ENCODE results near the gene FSCN2. TPM values are rescaled to one million over a fixed set of nuclear protein-coding genes. Genes with fewer than 3 reads are reported as not detected.

Gene FSCN2
- total RNA-seq, 1 experiment from 2014 or later, result 4.3 TPM

GRCh38 chr17:81549826-81550225, 21.6 kb downstream of the FSCN2 start:
- intact Hi-C loops (cut with micrococcal nuclease; ENCODE audit: unreplicated experiment), result no loop called here
- Histone ChIP-seq H3K79me2 (ENCODE audit: low read depth) (peaks cover 7% of the 10 kb centered on the region; the same call in 1 of the 2 replicates), H3F3A (ENCODE audit: insufficient read depth, low read depth) (peaks cover 14% of the 10 kb centered on the region; the same call in 1 of the 2 replicates), H3K4me2 (no peak overlapping the region), H3K4me3 (no peak overlapping the region), H3K27me3 (ENCODE audit: insufficient read depth, low read depth) (no peaks in the 10 kb centered on the region), H3K27ac (no peak overlapping the region), H3K9me3 (ENCODE audit: insufficient read depth, low read depth) (no peaks in the 10 kb centered on the region), H4K20me1 (ENCODE audit: insufficient read depth) (no peaks in the 10 kb centered on the region), H3K4me1 (replicated peaks; ENCODE audit: insufficient read depth) (peaks cover 10% of the 10 kb centered on the region), H3K36me3 (ENCODE audit: low read depth) (no peaks in the 10 kb centered on the region), H2AFZ (no peak overlapping the region), H3K9me2 (ENCODE audit: insufficient read depth) (no peaks in the 10 kb centered on the region)
- DNase-seq, result no peak
- TF ChIP-seq EZH2 (IDR thresholded peaks at IDR 0.05; ENCODE audit: low read depth), result no peak
- no peak for TF ChIP-seq CTCF (conservative IDR thresholded peaks at IDR 0.05)
- CTCF ChIA-PET, result no interaction called here
- POLR2A ChIA-PET (ENCODE audit: unreplicated experiment), result interaction anchor here (0.7 kb wide), 1 partner anchor 11 kb away, joined by 5 read pairs; no protein-coding TSS in a partner anchor
- no TSS peak for BruUV-seq (replicated peaks)

GRCh38 chr17:81550285-81550684, 22.1 kb downstream of the FSCN2 start:
- Histone ChIP-seq H3K4me1 (replicated peaks; ENCODE audit: insufficient read depth) (peaks cover 10% of the 10 kb centered on the region), H3K27ac (no peak overlapping the region), H3K9me3 (ENCODE audit: insufficient read depth, low read depth) (no peaks in the 10 kb centered on the region), H3K4me2 (no peak overlapping the region), H3K27me3 (ENCODE audit: insufficient read depth, low read depth) (no peaks in the 10 kb centered on the region), H3K79me2 (ENCODE audit: low read depth) (peaks cover 7% of the 10 kb centered on the region; the same call in 1 of the 2 replicates), H3K9me2 (ENCODE audit: insufficient read depth) (no peaks in the 10 kb centered on the region), H4K20me1 (ENCODE audit: insufficient read depth) (no peaks in the 10 kb centered on the region), H3K4me3 (no peak overlapping the region), H2AFZ (no peak overlapping the region), H3F3A (ENCODE audit: insufficient read depth, low read depth) (peaks cover 17% of the 10 kb centered on the region), H3K36me3 (ENCODE audit: low read depth) (no peaks in the 10 kb centered on the region)
- no peak for DNase-seq
- BruUV-seq (replicated peaks), result no TSS peak
- intact Hi-C loops (cut with micrococcal nuclease; ENCODE audit: unreplicated experiment), result no loop called here
- CTCF ChIA-PET, result no interaction called here
- POLR2A ChIA-PET (ENCODE audit: unreplicated experiment), result no interaction called here
- no peak for TF ChIP-seq EZH2 (IDR thresholded peaks at IDR 0.05; ENCODE audit: low read depth)
- no peak for TF ChIP-seq CTCF (conservative IDR thresholded peaks at IDR 0.05)

GRCh38 chr17:81550830-81551457, 22.8 kb downstream of the FSCN2 start:
- H4K20me1 ChIP-seq (ENCODE audit: insufficient read depth), result no peaks in the 10 kb centered on the region
- no peak overlapping the region for H3K27ac ChIP-seq
- no peaks in the 10 kb centered on the region for H3K27me3 ChIP-seq (ENCODE audit: insufficient read depth, low read depth)
- ChIA-PET CTCF (interaction anchor here (1.7 kb wide), 1 partner anchor 50 kb away, joined by 5 read pairs; no protein-coding TSS in a partner anchor), POLR2A (ENCODE audit: unreplicated experiment) (no interaction called here)
- no TSS peak for BruUV-seq (replicated peaks)
- TF ChIP-seq CTCF (conservative IDR thresholded peaks at IDR 0.05) (no peak), EZH2 (IDR thresholded peaks at IDR 0.05; ENCODE audit: low read depth) (no peak)
- H2AFZ ChIP-seq, result no peak overlapping the region
- DNase-seq, result no peak
- peaks cover 7% of the 10 kb centered on the region; the same call in 1 of the 2 replicates for H3K79me2 ChIP-seq (ENCODE audit: low read depth)
- H3K9me2 ChIP-seq (ENCODE audit: insufficient read depth), result no peaks in the 10 kb centered on the region
- H3K36me3 ChIP-seq (ENCODE audit: low read depth), result no peaks in the 10 kb centered on the region
- intact Hi-C loops (cut with micrococcal nuclease; ENCODE audit: unreplicated experiment), result no loop called here
- peak overlapping the region; percentile 90 for H3K4me2 ChIP-seq
- H3K9me3 ChIP-seq (ENCODE audit: insufficient read depth, low read depth), result no peaks in the 10 kb centered on the region
- H3K4me3 ChIP-seq, result peak overlapping the region; percentile 62
- peaks cover 24% of the 10 kb centered on the region for H3F3A ChIP-seq (ENCODE audit: insufficient read depth, low read depth)
- H3K4me1 ChIP-seq (replicated peaks; ENCODE audit: insufficient read depth), result peaks cover 10% of the 10 kb centered on the region
